GM12892 (cell line): Measurements from ENCODE around the gene MOSPD3.

ENCODE experiments used
- POLR2A ChIP-seq: IDR thresholded peaks from 2 replicates; pipeline ENCODE4 v1.6.1; 2011; ENCODE audit warnings: low read depth, low read length, control low read depth
- POLR2AphosphoS5 ChIP-seq: IDR thresholded peaks from 2 replicates; pipeline ENCODE4 v1.6.1; 2011; ENCODE audit warnings: low read depth, low read length, control low read depth

GRCh38 chr7:100599911-100600729, 12.2 kb upstream of the MOSPD3 start:
- TF ChIP-seq POLR2A, result no peak
- TF ChIP-seq POLR2AphosphoS5, result no peak
